Loucy (cell line): ENCODE measurements around the gene CAPRIN2.

Source experiments
- CTCF ChIP-seq: fragments of 200-600 bp; sonication (generic); conservative IDR thresholded peaks from 2 replicates; pipeline ENCODE4 v1.5.1; 2014; ENCODE audit warnings: mild to moderate bottlenecking, antibody characterized with exemption, low read length
- EZH2phosphoT487 ChIP-seq: fragments of 200-600 bp; IDR thresholded peaks from 2 replicates; pipeline ENCODE4 v1.6.1; 2018; ENCODE audit warnings: antibody characterized with exemption, mild to moderate bottlenecking, moderate library complexity, borderline replicate concordance

GRCh38 chr12:30725739-30726138, 29.0 kb downstream of the CAPRIN2 start:
- TF ChIP-seq CTCF (no peak), EZH2phosphoT487 (no peak)
